TTC549 (cell line): Measurements from ENCODE around the gene EVA1C.
"Not testable (repeated sequence)": the region's sequence is repeated elsewhere in the genome, so short reads cannot be mapped to it uniquely, and the experiment has no call there.

ENCODE experiments used
- FAIRE-seq: peaks from 2 replicates; lab custom pipeline; 2012; peaks lifted over from hg19 to GRCh38; lab: Jason Lieb, UNC

The EVA1C gene

GRCh38 chr21:32499249-32500055 is 86.9 kb downstream of the EVA1C start:
- no peak for FAIRE-seq

- FAIRE-seq: not testable (repeated sequence)
Measured at GRCh38 chr21:32503641-32504040, 91.1 kb downstream of the EVA1C start.

GRCh38 chr21:32505767-32506166 is 93.3 kb downstream of the EVA1C start:
- FAIRE-seq: not testable (repeated sequence)

- FAIRE-seq: not testable (repeated sequence)
Measured at GRCh38 chr21:32506411-32506965, 94.0 kb downstream of the EVA1C start.

GRCh38 chr21:32507342-32507919 is 94.9 kb downstream of the EVA1C start:
- FAIRE-seq: no peak

- not testable (repeated sequence) for FAIRE-seq
Measured at GRCh38 chr21:32508036-32508435, 95.5 kb downstream of the EVA1C start.

GRCh38 chr21:32508558-32508957 is 96.1 kb downstream of the EVA1C start:
- no peak for FAIRE-seq

- not testable (repeated sequence) for FAIRE-seq
Measured at GRCh38 chr21:32508975-32509374, 96.5 kb downstream of the EVA1C start.

GRCh38 chr21:32514275-32515055 is 102.0 kb downstream of the EVA1C start:
- no peak for FAIRE-seq

- FAIRE-seq: no peak
Measured at GRCh38 chr21:32515874-32516273, 103.4 kb downstream of the EVA1C start.

- FAIRE-seq: no peak
Measured at GRCh38 chr21:32516756-32517649, 104.5 kb downstream of the EVA1C start.

GRCh38 chr21:32519945-32520874 is 107.7 kb downstream of the EVA1C start:
- FAIRE-seq: no peak

GRCh38 chr21:32520875-32521735 is 108.6 kb downstream of the EVA1C start:
- FAIRE-seq: no peak

- no peak for FAIRE-seq
Measured at GRCh38 chr21:32521736-32522355, 109.3 kb downstream of the EVA1C start.

GRCh38 chr21:32523463-32523862 is 111.0 kb downstream of the EVA1C start:
- FAIRE-seq: no peak

- FAIRE-seq: no peak
Measured at GRCh38 chr21:32523988-32524719, 111.6 kb downstream of the EVA1C start.

GRCh38 chr21:32525282-32525681 is 112.8 kb downstream of the EVA1C start:
- FAIRE-seq: no peak

- no peak for FAIRE-seq
Measured at GRCh38 chr21:32529679-32530078, 117.2 kb downstream of the EVA1C start.
